Right lobe of liver (tissue), 4 donors: ENCODE measurements around the gene NCAPH2.

ENCODE experiments used
- POLR2A ChIP-seq: fragments of 450-650 bp; IDR thresholded peaks from one replicate; pipeline ENCODE4 v1.6.1; 2017; ENCODE audit warnings: antibody characterized with exemption, mild to moderate bottlenecking
- TF ChIP-seq, protein P1 (sequence below), 4 donors: fragments of 200-600 bp in 3 of 4; fragments of 450-650 bp in 1 of 4; IDR thresholded peaks; one replicate each; pipeline versions ENCODE4 v1.5.1 to v1.8.0; 2016 to 2022; ENCODE audit warnings: antibody characterized with exemption in 4 of 4, mild to moderate bottlenecking in 2 of 4
- donor health status: DM: no; HTN: no; CAD: no.
- donor health status: DM: no; HTN: no; CAD: no.
- donor health status: DM: no; HTN: yes; CAD: no.

DNA sequence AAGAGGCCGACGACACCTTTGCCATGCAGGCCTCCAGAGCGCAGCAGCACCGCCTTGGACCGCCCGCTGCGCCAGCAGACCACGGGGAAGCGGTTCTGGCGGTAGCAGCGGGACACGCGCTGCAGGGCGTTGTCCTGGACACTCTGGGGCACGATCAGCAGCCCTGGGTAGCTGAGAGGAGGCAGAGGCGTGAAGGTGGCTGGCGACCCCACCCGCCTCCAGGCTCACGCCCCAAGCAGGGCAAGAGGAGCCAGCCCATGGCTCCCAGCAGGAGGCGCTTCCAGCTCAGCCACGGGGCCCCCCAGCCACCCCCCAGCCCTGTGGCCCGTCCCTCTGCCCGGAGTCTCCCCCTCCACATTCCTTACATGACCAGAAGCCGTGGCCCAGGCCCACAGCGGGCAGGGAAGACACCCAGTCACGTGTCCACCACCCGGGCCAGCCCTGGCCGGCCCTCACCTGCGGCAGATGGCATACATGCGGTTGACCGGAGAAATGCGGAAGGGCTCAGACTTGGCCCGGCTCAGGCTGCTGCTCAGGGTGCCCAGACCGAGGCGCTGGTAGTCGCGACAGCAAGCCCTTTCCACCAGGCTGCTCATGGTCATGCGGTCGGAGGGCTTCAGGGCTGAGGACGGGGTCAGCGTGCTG is 48.4 kb upstream of the NCAPH2 start:
- TF ChIP-seq, protein P1, sequence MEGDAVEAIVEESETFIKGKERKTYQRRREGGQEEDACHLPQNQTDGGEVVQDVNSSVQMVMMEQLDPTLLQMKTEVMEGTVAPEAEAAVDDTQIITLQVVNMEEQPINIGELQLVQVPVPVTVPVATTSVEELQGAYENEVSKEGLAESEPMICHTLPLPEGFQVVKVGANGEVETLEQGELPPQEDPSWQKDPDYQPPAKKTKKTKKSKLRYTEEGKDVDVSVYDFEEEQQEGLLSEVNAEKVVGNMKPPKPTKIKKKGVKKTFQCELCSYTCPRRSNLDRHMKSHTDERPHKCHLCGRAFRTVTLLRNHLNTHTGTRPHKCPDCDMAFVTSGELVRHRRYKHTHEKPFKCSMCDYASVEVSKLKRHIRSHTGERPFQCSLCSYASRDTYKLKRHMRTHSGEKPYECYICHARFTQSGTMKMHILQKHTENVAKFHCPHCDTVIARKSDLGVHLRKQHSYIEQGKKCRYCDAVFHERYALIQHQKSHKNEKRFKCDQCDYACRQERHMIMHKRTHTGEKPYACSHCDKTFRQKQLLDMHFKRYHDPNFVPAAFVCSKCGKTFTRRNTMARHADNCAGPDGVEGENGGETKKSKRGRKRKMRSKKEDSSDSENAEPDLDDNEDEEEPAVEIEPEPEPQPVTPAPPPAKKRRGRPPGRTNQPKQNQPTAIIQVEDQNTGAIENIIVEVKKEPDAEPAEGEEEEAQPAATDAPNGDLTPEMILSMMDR (IDR thresholded peaks at IDR 0.05), result no peak
- no peak for TF ChIP-seq POLR2A
